WI38 (cell line): ENCODE data around the gene DTL.
A peak's percentile ranks its signal among the peaks of the same experiment; 100 is the strongest.
"Not testable (repeated sequence)": the region's sequence is repeated elsewhere in the genome, so short reads cannot be mapped to it uniquely, and the experiment has no call there.

Source experiments
- H3K4me3 ChIP-seq: 2 replicates; pipeline ENCODE4 v1.5.1; 2011; ENCODE audit warnings: low read depth, mild to moderate bottlenecking, control low read depth, low read length
- TF ChIP-seq, protein P1 (sequence below): IDR thresholded peaks from 2 replicates; pipeline ENCODE4 v1.5.1; 2012; ENCODE audit warnings: low read depth, mild to moderate bottlenecking, control low read depth, low read length

DTL gene, protein sequence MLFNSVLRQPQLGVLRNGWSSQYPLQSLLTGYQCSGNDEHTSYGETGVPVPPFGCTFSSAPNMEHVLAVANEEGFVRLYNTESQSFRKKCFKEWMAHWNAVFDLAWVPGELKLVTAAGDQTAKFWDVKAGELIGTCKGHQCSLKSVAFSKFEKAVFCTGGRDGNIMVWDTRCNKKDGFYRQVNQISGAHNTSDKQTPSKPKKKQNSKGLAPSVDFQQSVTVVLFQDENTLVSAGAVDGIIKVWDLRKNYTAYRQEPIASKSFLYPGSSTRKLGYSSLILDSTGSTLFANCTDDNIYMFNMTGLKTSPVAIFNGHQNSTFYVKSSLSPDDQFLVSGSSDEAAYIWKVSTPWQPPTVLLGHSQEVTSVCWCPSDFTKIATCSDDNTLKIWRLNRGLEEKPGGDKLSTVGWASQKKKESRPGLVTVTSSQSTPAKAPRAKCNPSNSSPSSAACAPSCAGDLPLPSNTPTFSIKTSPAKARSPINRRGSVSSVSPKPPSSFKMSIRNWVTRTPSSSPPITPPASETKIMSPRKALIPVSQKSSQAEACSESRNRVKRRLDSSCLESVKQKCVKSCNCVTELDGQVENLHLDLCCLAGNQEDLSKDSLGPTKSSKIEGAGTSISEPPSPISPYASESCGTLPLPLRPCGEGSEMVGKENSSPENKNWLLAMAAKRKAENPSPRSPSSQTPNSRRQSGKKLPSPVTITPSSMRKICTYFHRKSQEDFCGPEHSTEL

DNA sequence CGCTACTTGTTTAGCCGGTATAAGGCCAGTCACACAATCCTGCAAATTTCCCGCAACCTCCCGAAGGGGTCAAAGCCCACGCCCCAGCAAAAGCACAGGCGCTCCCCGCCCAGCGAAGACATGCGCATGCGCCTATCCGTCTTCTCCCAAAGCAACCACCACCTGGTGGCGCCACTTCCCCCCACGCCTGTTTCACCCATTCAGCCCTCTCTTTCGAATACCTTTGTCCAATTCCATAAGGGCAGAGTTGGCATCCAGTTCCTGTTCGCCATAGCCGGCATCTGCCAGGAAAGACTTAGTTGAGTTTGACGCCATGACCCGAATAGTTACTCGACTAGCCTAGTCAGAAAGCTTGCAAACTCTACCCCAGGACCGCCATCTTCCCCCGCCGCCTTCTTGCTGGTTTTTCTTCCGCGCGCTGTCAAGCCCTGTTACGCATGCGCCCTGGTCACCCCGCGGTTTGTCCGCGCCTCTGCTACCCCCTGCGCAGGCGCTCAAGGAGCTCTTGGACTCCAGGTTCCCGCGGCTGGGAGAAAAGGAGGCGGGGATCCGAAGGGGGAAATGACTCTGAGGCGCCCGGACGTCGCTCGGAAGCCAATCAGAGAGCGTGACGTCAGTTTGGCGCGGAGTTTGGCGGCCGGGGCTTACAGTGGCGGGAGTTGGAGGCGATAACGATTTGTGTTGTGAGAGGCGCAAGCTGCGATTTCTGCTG lies at the start of gene DTL, which contains the start of gene INTS7:
DTL (plus strand) TSS at position 626 of the 712 bp plus-strand sequence. CDS start 143 bp downstream, outside the sequence.
INTS7 (minus strand) TSS at position 435 of the 712 bp plus-strand sequence; CDS start at position 315, 120 bp downstream.
- TF ChIP-seq, protein P1, sequence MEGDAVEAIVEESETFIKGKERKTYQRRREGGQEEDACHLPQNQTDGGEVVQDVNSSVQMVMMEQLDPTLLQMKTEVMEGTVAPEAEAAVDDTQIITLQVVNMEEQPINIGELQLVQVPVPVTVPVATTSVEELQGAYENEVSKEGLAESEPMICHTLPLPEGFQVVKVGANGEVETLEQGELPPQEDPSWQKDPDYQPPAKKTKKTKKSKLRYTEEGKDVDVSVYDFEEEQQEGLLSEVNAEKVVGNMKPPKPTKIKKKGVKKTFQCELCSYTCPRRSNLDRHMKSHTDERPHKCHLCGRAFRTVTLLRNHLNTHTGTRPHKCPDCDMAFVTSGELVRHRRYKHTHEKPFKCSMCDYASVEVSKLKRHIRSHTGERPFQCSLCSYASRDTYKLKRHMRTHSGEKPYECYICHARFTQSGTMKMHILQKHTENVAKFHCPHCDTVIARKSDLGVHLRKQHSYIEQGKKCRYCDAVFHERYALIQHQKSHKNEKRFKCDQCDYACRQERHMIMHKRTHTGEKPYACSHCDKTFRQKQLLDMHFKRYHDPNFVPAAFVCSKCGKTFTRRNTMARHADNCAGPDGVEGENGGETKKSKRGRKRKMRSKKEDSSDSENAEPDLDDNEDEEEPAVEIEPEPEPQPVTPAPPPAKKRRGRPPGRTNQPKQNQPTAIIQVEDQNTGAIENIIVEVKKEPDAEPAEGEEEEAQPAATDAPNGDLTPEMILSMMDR = peak; percentile 65
- peak within 1 kb of the TSS; percentile 71 for H3K4me3 ChIP-seq

DNA sequence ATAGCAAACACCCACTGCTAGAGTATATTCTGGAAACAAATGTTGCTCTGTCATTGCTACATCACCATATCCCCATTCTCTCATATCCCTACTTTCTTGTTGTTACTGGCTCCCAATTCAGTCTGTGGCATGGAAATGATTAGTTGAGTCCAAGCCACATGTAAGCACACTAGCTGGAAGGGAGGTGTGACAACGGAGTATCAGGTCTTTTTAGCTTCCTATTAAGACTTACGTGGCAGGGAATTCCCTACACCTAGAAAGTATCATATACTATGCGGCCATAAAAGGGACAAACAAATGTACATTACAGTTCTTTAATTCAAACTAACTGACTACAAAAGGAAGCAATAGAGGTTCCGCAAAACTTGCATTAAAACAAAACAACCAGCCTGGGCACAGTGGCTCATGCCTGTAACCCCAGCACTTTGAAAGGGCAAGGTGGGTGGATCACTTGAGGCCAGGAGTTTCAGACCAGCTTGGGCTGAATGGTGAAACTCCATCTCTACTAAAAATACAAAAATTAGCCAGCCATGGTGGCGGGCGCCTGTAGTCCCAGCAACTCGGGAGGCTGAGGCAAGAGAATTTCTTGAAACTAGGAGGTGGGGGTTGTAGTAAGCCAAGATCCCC lies 48.8 kb upstream of the DTL start:
- TF ChIP-seq, protein P1 = no peak
- H3K4me3 ChIP-seq = no peak overlapping the region

DNA sequence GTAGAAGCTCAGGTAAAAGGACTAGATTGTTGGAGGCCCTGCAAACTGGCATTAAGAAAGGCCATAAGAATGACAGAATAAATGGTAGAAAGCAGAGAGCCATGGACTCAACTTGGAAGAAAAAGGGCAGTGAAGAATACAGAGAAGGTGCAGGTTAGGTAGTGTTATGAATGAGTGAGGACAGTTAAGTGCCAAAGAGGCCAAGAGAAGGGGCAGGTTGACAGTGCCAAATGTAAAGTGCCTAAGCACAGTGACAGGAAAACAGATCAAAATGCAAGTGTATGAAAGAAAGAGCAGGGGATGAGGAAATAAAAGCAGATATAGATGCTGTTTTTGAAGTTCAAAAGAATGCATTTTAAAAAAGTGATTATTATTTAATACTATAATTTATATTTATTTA lies 43.9 kb upstream of the DTL start:
- no peak overlapping the region for H3K4me3 ChIP-seq
- TF ChIP-seq, protein P1 = no peak

DNA sequence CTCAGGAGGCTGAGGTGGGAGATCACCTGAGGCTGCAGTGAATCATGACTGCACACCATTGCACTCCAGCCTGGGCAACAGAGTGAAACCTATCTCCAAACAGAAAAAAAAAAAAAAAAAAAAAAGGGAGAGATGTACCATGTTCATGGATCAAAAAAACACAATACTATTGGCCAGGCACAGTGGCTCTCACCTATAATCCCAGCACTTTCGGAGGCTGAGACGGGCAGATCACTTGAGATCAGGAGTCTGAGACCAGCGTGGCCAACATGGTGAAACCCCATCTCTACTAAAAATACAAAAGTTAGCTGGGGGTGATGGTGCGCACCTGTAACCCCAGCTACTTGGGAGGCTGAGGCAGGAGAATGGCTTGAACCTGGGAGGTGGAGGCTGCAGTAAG lies 38.1 kb upstream of the DTL start:
- not testable (repeated sequence) for H3K4me3 ChIP-seq

DNA sequence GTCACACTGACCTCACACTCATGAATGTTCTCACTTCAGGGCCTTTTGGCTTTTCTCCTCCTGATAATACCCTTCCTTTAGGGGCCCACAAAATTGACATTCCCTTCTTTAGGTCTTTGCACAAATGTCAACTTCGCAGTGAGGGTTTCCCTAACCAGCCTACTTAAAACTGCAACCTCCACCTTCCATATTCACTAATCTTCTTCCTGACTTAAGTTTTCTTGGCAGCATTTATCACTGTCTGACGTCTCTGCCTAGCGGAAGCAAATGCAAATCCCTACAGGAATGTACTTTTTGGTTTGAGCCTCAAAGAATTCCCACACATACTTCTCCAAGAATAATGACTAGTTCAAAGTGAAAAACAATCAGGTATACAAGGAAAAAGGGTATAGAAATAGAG lies 33.0 kb upstream of the DTL start:
- no peak overlapping the region for H3K4me3 ChIP-seq
- TF ChIP-seq, protein P1 = no peak

DNA sequence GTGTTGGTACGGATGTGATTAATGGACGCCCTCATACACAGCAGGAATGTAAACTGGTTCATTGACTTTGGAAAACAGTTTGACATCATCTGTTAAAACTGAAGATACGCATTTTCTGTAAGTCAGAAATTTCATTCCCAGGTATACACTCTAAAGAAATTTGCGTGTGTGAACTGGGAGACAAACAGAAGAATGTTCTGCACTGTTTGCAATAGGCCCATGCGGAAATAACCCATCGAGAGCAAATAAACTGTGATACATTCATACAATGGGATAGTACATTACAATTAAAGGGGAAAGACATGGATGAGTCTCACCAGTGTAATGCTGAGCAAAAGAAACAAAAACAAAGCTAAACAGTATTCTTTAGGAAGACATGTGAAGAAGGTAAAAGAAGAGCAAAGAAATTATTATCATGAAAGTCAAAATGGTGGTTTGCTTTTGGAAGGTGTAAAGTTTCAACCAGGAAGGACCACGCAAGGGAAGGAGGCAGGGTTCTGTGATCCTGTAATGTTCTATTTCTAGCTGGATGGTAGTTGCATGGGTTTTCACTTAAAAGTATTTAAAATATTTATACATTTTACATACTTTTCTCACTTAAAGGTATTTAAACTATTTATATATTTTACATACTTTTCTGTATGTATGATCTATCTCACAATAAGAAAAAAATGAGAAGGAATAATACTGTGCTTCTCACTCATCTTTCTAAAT lies 30.5 kb upstream of the DTL start:
- no peak overlapping the region for H3K4me3 ChIP-seq
- TF ChIP-seq, protein P1 = no peak

DNA sequence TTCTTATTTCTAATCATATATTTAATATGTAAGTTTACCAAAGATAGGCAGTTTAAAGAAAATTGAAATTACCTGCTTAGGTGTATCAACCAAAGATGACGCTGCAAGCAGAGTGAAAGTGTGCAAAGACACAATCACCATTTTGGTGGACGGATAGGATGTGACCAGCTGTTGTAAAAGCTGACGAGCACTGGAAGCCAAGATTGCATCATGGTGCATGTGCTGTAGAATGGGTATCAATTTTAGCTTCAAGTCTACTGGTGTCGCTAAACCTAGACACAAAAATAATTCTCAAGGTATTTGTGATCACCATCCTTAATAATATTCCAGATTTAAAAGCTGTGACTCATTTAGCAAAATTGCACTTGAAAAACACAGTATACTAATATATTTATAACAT lies 28.4 kb upstream of the DTL start:
- no peak overlapping the region for H3K4me3 ChIP-seq
- TF ChIP-seq, protein P1 = no peak
